ENCODE measurements around the gene MACROD2.
"Not testable (repeated sequence)": the region's sequence is repeated elsewhere in the genome, so short reads cannot be mapped to it uniquely, and the experiment has no call there.

The MACROD2 gene

DNA sequence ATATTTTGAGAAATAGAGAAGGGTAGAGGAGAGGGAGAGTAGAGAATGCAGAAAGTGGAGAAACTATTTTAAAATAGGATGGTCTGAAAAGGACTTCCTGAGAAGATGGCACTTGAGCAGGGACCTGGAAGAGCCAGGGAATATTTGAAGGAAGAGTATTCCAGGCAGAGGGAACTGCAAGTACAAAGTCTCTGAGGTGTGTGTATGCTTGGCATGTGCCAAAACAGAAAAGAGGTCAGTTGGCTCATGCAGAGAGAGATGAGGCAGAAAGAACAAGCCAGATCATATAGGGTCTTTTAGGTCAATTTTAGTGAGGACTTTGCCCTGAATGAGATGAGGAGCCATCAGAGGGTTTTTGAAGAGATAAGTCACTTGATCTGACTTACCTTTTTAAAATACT is 196.2 kb downstream of the MACROD2 start:
- DNase-seq (ENCODE audit: low read depth, low spot score): no peak

GRCh38 chr20:14193443-14193842 is 198.1 kb downstream of the MACROD2 start:
- no peak for DNase-seq (ENCODE audit: low read depth, low spot score)

DNA sequence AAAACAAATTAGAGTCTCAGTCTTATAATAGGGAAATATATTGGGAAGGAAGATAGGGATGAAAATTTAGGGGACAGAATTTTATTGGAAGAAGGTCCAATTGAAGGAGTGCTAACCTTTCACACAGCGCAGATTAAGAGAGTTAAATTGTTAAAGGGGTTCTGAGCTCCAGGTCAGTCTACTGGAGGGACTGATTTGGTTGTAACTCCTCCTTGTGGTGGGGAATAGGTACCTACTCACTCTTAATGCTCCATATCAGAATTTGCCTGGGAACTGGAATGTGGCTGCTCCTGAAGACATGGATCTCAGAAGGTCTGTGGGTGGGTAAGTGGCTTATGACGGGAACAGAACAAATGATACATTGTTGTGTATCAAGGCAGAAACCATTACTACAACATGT is 198.6 kb downstream of the MACROD2 start:
- no peak for DNase-seq (ENCODE audit: low read depth, low spot score)

- DNase-seq (ENCODE audit: low read depth, low spot score): no peak
Measured at GRCh38 chr20:14197097-14197496, 201.8 kb downstream of the MACROD2 start.

DNA sequence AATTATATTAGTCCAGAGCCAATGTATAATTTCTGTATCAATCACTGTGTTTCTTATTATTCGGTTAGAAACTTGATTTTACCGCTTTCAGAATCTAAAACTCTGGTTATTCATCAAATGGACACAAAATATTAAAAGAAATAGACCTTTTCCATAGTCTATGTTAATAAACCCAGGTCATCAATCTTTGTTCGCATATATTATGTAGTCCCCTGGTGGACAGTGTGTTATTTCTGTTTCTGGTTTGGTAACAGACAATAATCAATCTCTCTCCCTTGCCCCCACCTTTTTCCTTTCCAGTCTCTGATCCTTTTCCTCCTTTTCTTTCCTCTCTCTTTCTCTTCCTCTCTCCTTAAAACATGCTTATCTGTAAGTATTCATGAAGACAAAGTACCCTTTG is 203.1 kb downstream of the MACROD2 start:
- DNase-seq (ENCODE audit: low read depth, low spot score): no peak

GRCh38 chr20:14199111-14199510 is 203.8 kb downstream of the MACROD2 start:
- no peak for DNase-seq (ENCODE audit: low read depth, low spot score)

GRCh38 chr20:14203657-14204056 is 208.3 kb downstream of the MACROD2 start:
- no peak for DNase-seq (ENCODE audit: low read depth, low spot score)

DNA sequence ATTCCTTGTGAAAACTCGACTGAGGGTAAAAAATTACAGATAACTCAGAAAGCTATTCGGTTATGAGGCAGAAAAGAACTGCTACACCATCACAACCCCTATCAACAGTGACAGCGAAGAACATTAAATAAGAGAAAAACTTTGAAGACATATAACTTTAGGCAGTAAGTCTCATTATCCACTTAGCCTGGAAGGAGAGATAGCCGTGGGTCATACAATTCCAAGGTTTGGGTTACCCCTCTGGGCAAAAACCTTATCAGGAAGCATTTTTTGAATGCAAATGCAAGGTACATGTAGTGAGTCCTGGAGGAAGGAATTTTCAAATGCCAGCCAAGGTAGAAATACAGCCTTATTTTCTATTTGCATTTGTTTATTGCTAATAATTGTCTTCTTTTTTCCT is 212.3 kb downstream of the MACROD2 start:
- DNase-seq (ENCODE audit: low read depth, low spot score): no peak

- no peak for DNase-seq (ENCODE audit: low read depth, low spot score)
Measured at GRCh38 chr20:14208956-14209355, 213.6 kb downstream of the MACROD2 start.

DNA sequence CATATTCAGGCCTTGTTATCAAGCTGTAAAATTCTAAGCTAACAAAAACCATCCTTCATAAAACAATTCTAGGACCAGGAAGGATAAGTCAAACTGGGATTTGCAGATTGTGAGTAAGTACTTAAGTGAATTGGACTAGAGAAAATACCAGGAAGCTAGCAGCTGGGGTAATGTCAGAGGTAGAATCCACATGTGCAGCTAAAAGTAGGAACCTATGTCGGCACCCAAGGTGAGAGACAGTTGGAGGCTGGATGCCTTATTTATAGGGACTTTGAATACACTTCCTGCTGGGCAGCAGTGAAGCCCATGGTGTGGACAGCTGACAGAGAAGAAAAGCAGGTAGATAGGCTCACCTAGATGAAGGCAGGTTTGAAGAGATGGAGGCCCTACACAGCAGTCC is 214.8 kb downstream of the MACROD2 start:
- no peak for DNase-seq (ENCODE audit: low read depth, low spot score)

DNA sequence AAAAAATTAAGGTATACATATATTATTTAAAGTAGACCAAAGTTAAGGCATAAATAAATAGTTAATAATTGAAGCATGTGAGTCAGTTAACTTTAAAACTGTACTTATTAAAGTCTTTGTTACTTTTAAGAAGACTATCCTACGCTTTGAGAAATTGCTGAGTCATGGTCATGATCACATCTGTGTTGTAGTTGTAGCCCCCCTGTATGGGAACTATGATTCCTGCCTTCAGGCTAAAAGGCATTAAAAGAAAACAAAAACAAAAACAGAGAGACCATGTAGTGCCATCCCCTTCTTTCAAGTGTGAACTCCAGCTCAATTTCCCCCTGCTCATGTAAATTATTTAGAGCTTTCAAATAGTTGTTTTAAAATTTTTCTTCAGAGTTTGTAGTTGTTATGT is 218.7 kb downstream of the MACROD2 start:
- no peak for DNase-seq (ENCODE audit: low read depth, low spot score)

DNA sequence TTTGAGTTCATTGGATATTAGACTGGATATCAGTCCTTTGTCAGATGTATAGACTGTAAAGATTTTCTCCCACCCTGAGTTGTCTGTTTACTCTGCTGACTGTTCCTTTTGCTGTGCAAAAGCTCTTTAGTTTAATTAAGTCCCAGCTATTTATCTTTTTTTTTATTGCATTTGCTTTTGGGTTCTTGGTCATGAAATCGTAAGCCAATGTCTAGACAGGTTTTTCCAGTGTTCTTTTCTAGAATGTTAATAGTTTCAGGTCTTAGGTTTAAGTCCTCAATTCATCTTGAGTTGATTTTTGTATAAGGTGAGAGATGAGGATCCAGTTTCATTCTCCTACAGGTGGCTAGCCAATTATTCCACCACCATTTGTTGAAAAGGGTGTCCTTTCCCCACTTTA is 220.6 kb downstream of the MACROD2 start:
- DNase-seq (ENCODE audit: low read depth, low spot score): not testable (repeated sequence)

DNA sequence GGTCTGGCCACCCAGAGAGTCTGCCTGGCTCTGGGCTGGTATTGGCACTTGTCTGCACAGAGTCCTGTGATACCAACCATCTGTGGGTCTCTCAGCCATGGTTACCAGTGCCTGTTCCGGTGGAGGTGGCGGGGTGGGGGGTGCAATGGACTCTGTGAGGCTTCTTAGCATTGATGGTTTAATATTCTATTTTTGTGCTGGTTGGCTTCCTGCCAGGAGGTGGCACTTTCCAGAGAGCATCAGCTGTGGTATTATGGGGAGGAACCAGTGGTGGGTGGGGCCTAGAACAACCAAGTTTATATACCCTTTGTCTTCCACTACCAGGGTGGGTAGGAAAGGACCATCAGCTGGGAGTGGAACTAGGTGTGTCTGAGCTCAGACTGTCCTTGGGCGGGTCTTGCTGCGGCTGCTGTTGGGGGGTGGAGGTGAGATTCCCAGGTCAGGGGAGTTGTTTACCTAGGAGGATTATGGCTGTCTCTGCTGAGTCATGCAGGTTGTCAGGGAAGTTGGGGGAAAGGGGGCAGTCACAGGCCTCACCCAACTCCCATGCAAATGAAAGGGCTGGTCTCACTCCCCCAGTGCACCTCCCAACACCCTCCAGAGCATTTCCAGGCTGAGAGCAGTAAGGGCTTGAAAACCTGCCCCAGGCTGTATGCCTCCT is 224.6 kb downstream of the MACROD2 start:
- DNase-seq (ENCODE audit: low read depth, low spot score): no peak

- no peak for DNase-seq (ENCODE audit: low read depth, low spot score)
Measured at GRCh38 chr20:14220986-14221385, 225.7 kb downstream of the MACROD2 start.

GRCh38 chr20:14223806-14224205 is 228.5 kb downstream of the MACROD2 start:
- no peak for DNase-seq (ENCODE audit: low read depth, low spot score)

DNA sequence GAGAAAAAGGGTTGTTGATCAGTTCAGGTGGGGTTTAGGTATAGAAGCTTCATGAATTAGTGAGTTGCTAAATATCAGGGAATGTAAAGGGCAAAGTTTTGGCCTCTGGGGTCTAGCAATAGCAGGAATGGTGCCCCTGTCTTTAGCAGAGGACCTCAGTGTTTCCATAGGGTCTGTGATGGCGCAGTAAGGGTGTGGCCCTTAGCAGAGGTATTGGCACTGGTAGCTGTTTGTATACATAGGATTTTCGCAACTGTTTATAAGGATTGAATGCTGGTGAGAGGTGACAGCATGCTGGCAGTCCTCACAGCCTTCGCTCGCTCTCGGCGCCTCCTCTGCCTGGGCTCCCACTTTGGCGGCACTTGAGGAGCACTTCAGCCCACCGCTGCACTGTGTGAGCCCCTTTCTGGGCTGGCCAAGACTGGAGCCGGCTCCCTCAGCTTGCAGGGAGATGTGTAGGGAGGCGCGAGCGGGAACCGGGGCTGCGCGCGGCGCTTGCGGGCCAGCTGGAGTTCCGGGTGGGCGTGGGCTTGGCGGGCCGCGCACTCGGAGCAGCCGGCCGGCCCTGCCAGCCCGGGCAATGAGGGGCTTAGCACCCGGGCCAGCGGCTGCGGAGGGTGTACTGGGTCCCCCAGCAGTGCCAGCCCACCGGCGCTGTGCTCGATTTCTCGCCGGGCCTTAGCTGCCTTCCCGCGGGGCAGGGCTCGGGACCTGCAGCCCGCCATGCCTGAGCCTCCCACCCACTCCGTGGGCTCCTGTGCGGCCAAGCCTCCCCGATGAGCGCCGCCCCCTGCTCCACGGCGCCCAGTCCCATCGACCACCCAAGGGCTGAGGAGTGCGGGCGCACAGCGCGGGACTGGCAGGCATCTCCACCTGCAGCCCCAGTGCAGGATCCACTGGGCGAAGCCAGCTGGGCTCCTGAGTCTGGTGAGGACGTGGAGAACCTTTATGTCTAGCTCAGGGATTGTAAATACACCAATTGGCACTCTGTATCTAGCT is 231.0 kb downstream of the MACROD2 start:
- DNase-seq (ENCODE audit: low read depth, low spot score): not testable (repeated sequence)

- DNase-seq (ENCODE audit: low read depth, low spot score): no peak
Measured at GRCh38 chr20:14232650-14233049, 237.3 kb downstream of the MACROD2 start.

GRCh38 chr20:14234666-14235295 is 239.5 kb downstream of the MACROD2 start:
- no peak for DNase-seq (ENCODE audit: low read depth, low spot score)

DNA sequence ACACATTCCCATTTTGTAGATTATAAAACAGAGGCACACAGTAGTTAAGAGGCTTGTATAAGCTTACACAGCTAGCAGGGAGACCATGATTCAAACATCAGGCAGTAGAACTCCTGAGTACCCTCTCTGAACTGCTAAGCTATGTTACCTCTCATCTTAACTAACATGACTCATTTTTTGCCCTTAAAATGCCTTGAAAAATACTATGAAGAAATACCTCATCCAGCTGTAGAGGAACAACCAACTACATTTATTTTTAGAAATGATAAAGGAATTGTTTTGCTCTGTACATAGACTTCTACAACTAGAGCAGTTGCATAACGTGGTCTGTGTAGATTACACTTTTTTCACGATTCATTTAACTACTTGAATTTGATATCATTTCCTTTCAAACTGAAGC is 240.0 kb downstream of the MACROD2 start:
- DNase-seq (ENCODE audit: low read depth, low spot score): no peak

GRCh38 chr20:14245368-14245970 is 250.2 kb downstream of the MACROD2 start:
- DNase-seq (ENCODE audit: low read depth, low spot score): no peak

- no peak for DNase-seq (ENCODE audit: low read depth, low spot score)
Measured at GRCh38 chr20:14259689-14260088, 264.4 kb downstream of the MACROD2 start.

GRCh38 chr20:14260367-14260766 is 265.1 kb downstream of the MACROD2 start:
- DNase-seq (ENCODE audit: low read depth, low spot score): no peak
